ENCODE results near the gene KNDC1.

The KNDC1 gene

GRCh38 chr10:133185421-133185820 lies 25.4 kb downstream of the KNDC1 start:
- Histone ChIP-seq H2AFZ (ENCODE audit: low read depth, low read length) (no peak overlapping the region), H3K36me3 (ENCODE audit: insufficient read depth, low read length) (no peaks in the 10 kb centered on the region), H3K4me1 (ENCODE audit: insufficient read depth, low read length) (no peaks in the 10 kb centered on the region), H3K9me3 (ENCODE audit: low read length) (no peaks in the 10 kb centered on the region), H3K4me3 (ENCODE audit: low read length) (no peak overlapping the region), H3K27me3 (ENCODE audit: insufficient read depth, low read length) (no peaks in the 10 kb centered on the region)

DNA sequence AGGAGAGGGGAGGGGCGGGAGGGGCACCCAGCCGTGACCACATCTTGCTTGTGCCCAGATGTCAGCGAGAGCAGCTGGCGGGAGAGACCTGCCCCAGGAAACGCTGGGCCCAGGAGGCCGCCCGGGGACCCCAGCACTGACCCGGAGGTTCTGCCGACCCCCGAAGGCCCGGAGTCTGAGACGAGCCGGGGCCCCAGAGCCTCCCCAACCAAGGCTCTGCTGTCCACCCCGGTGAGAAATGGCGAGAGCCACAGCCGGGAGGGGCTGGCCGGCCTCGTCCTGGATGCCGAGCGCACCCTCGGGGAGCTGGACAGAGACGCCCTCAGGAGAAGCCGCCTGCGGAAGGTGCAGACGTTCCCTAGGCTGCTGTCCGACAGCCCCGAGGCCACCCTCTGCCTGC lies 25.9 kb downstream of the KNDC1 start:
- no peak overlapping the region for H2AFZ ChIP-seq (ENCODE audit: low read depth, low read length)
- H3K9me3 ChIP-seq (ENCODE audit: low read length): peaks cover 3% of the 10 kb centered on the region
- no peaks in the 10 kb centered on the region for H3K4me1 ChIP-seq (ENCODE audit: insufficient read depth, low read length)
- no peaks in the 10 kb centered on the region for H3K36me3 ChIP-seq (ENCODE audit: insufficient read depth, low read length)
- H3K4me3 ChIP-seq (ENCODE audit: low read length): no peak overlapping the region
- no peaks in the 10 kb centered on the region for H3K27me3 ChIP-seq (ENCODE audit: insufficient read depth, low read length)

GRCh38 chr10:133186416-133187090 lies 26.5 kb downstream of the KNDC1 start:
- no peaks in the 10 kb centered on the region for H3K36me3 ChIP-seq (ENCODE audit: insufficient read depth, low read length)
- no peak overlapping the region for H3K4me3 ChIP-seq (ENCODE audit: low read length)
- no peak overlapping the region for H2AFZ ChIP-seq (ENCODE audit: low read depth, low read length)
- H3K27me3 ChIP-seq (ENCODE audit: insufficient read depth, low read length): no peaks in the 10 kb centered on the region
- H3K9me3 ChIP-seq (ENCODE audit: low read length): peaks cover 3% of the 10 kb centered on the region
- no peaks in the 10 kb centered on the region for H3K4me1 ChIP-seq (ENCODE audit: insufficient read depth, low read length)

DNA sequence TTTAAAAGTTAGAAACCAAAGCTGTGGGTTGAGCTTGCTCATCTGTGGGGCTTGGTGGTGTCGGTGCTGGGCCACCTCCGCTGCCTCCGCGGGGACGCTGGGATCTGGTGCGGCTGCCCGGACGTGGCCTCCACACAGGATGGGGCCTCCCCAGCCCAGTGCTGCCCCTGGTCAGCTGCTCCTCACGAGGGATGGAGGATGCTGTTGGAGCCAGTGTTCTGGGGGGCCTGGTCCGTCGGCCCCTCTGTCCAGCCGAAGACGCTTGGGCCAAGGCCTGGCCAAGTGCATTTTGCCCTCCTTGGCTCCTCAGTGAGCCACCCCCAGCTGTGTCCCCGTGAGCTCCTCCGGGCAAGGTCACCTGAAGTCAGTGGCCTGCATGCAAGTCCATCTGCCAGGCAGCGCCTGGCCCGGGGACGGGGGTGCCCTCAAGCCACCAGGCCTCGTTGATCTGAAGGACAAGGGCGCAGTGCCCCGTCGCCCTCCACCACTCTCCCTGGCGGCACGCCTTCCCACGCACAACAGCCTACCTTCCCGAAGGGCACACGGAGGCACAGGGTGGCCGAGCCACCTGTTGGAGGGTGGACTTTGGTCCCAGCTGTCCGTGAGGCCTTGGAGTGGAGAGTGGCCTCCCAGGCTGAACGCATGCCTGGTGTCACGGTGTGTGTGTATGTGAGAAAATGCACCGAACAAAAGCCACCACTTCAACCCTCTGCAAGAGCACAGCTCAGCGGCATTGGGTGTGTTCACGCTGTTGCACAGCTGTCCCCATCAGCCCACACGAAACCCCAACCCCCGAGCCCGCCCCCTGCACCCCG lies 27.3 kb downstream of the KNDC1 start:
- Histone ChIP-seq H3K9me3 (ENCODE audit: low read length) (peaks cover 3% of the 10 kb centered on the region), H3K27me3 (ENCODE audit: insufficient read depth, low read length) (no peaks in the 10 kb centered on the region), H3K36me3 (ENCODE audit: insufficient read depth, low read length) (no peaks in the 10 kb centered on the region), H2AFZ (ENCODE audit: low read depth, low read length) (no peak overlapping the region), H3K4me3 (ENCODE audit: low read length) (no peak overlapping the region), H3K4me1 (ENCODE audit: insufficient read depth, low read length) (no peaks in the 10 kb centered on the region)

GRCh38 chr10:133187906-133188681 lies 28.1 kb downstream of the KNDC1 start:
- Histone ChIP-seq H2AFZ (ENCODE audit: low read depth, low read length) (no peak overlapping the region), H3K27me3 (ENCODE audit: insufficient read depth, low read length) (no peaks in the 10 kb centered on the region), H3K4me3 (ENCODE audit: low read length) (no peak overlapping the region), H3K4me1 (ENCODE audit: insufficient read depth, low read length) (no peaks in the 10 kb centered on the region), H3K36me3 (ENCODE audit: insufficient read depth, low read length) (no peaks in the 10 kb centered on the region), H3K9me3 (ENCODE audit: low read length) (peaks cover 3% of the 10 kb centered on the region)

DNA sequence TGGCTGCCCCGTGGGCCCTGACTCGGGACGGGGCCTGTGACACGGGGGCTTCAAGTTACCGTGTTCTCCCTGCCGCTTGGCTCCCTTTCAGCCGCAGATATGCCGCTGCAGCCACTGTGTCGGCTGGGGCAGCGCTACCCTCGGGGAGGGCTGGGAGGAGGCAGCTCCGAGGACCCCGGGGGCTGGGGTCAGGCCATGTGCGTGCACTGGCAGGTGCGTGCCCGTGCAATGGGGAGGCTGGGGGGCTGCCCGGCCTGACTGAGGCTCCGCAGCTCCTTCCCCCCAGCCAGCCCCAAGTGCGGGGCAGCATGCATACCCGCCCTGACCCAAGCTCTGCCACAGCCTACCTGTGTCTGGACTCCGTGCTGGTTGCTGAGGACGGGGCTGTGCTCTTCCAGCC lies 29.2 kb downstream of the KNDC1 start:
- no peaks in the 10 kb centered on the region for H3K27me3 ChIP-seq (ENCODE audit: insufficient read depth, low read length)
- H2AFZ ChIP-seq (ENCODE audit: low read depth, low read length): no peak overlapping the region
- no peak overlapping the region for H3K4me3 ChIP-seq (ENCODE audit: low read length)
- H3K36me3 ChIP-seq (ENCODE audit: insufficient read depth, low read length): no peaks in the 10 kb centered on the region
- H3K9me3 ChIP-seq (ENCODE audit: low read length): peaks cover 3% of the 10 kb centered on the region
- no peaks in the 10 kb centered on the region for H3K4me1 ChIP-seq (ENCODE audit: insufficient read depth, low read length)

GRCh38 chr10:133189726-133190125 lies 29.7 kb downstream of the KNDC1 start:
- H3K4me1 ChIP-seq (ENCODE audit: insufficient read depth, low read length): no peaks in the 10 kb centered on the region
- H2AFZ ChIP-seq (ENCODE audit: low read depth, low read length): no peak overlapping the region
- H3K27me3 ChIP-seq (ENCODE audit: insufficient read depth, low read length): no peaks in the 10 kb centered on the region
- peaks cover 3% of the 10 kb centered on the region for H3K9me3 ChIP-seq (ENCODE audit: low read length)
- no peaks in the 10 kb centered on the region for H3K36me3 ChIP-seq (ENCODE audit: insufficient read depth, low read length)
- no peak overlapping the region for H3K4me3 ChIP-seq (ENCODE audit: low read length)

DNA sequence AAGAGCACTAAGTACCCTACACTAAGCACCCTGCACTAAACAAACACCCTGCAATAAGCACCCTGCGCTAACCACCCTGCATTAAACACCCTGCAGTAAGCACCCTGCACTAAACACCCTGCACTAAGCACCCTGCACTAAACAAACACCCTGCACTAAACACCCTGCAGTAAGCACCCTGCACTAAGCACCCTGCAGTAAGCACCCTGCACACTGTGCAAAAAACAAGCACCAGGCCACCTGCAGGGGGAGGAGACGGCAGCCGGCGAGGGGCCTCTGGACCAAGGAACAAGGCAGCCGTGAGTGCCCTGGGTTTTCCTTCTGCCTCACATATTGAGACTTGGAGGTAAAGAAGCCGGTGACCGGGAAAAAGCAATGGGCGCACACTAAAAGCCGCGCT lies 30.2 kb downstream of the KNDC1 start:
- Histone ChIP-seq H2AFZ (ENCODE audit: low read depth, low read length) (no peak overlapping the region), H3K36me3 (ENCODE audit: insufficient read depth, low read length) (no peaks in the 10 kb centered on the region), H3K9me3 (ENCODE audit: low read length) (peaks cover 3% of the 10 kb centered on the region), H3K4me1 (ENCODE audit: insufficient read depth, low read length) (no peaks in the 10 kb centered on the region), H3K27me3 (ENCODE audit: insufficient read depth, low read length) (no peaks in the 10 kb centered on the region), H3K4me3 (ENCODE audit: low read length) (no peak overlapping the region)

DNA sequence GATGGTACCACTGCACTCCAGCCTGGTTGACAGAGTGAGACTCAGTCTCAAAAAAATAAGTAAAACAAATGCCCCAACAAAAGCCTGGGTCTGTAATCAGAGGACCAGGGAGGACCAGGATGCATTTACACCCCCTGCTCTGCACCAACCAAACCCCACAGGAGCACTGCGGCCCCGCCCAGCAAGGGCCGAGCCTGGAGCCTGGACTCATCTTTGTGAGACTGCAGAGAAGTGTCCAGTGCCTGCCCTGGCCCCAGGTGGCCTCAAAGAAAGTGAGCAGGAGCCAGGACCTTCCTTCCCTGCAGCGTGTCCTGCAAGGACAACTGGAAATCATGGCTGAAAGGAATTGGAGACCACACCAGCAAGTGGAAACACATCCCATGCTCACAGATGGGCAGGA lies 31.6 kb downstream of the KNDC1 start:
- Histone ChIP-seq H3K27me3 (ENCODE audit: insufficient read depth, low read length) (no peaks in the 10 kb centered on the region), H3K4me1 (ENCODE audit: insufficient read depth, low read length) (no peaks in the 10 kb centered on the region), H3K36me3 (ENCODE audit: insufficient read depth, low read length) (no peaks in the 10 kb centered on the region), H2AFZ (ENCODE audit: low read depth, low read length) (no peak overlapping the region), H3K4me3 (ENCODE audit: low read length) (no peak overlapping the region), H3K9me3 (ENCODE audit: low read length) (peaks cover 3% of the 10 kb centered on the region)

DNA sequence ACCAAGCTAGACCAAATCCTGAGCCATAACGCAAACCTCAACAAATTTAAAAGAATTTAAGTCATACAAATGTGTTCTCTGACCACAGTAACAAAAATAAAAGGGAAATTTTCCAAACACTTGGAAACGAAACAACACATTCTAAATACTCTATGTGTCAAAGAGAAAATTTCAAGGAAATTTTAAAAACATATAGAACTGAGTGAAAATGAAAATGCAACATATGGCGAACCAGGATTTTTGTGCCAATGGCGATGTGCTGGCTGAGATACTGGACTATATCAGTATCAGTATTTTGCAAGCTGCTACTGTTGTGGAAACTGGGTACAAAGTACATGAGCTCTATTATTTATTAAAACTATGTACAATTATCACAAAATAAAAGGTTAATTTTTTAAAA lies 34.1 kb downstream of the KNDC1 start:
- peaks cover 3% of the 10 kb centered on the region for H3K9me3 ChIP-seq (ENCODE audit: low read length)
- no peaks in the 10 kb centered on the region for H3K27me3 ChIP-seq (ENCODE audit: insufficient read depth, low read length)
- H3K4me1 ChIP-seq (ENCODE audit: insufficient read depth, low read length): no peaks in the 10 kb centered on the region
- H3K36me3 ChIP-seq (ENCODE audit: insufficient read depth, low read length): no peaks in the 10 kb centered on the region
- no peak overlapping the region for H2AFZ ChIP-seq (ENCODE audit: low read depth, low read length)
- no peak overlapping the region for H3K4me3 ChIP-seq (ENCODE audit: low read length)

GRCh38 chr10:133195096-133195495 lies 35.1 kb downstream of the KNDC1 start:
- H3K9me3 ChIP-seq (ENCODE audit: low read length): peaks cover 3% of the 10 kb centered on the region
- H3K27me3 ChIP-seq (ENCODE audit: insufficient read depth, low read length): no peaks in the 10 kb centered on the region
- no peaks in the 10 kb centered on the region for H3K36me3 ChIP-seq (ENCODE audit: insufficient read depth, low read length)
- H3K4me3 ChIP-seq (ENCODE audit: low read length): no peak overlapping the region
- H2AFZ ChIP-seq (ENCODE audit: low read depth, low read length): no peak overlapping the region
- peaks cover 1% of the 10 kb centered on the region for H3K4me1 ChIP-seq (ENCODE audit: insufficient read depth, low read length)

DNA sequence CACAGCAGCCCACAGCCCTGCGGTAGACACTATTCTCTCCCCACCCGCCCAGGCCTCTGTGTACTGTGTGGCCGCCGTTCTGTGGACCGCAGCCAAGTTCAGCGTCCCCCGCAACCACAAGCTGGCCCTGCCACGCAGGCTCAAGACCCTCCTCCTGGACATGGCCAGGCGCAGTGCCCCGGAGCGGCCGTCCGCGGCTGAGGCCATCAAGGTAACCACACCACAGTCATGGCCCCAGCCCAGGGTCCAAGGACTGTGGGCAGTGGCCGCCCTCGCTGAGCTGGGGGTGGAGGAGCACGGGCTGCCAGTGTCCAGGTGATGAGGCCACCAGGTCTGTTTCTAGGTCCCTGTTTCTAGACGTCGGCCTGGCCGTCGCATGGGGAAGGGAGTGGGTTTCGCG lies 35.6 kb downstream of the KNDC1 start:
- no peak overlapping the region for H3K4me3 ChIP-seq (ENCODE audit: low read length)
- H3K27me3 ChIP-seq (ENCODE audit: insufficient read depth, low read length): no peaks in the 10 kb centered on the region
- no peaks in the 10 kb centered on the region for H3K36me3 ChIP-seq (ENCODE audit: insufficient read depth, low read length)
- peaks cover 1% of the 10 kb centered on the region for H3K9me3 ChIP-seq (ENCODE audit: low read length)
- H2AFZ ChIP-seq (ENCODE audit: low read depth, low read length): no peak overlapping the region
- H3K4me1 ChIP-seq (ENCODE audit: insufficient read depth, low read length): peaks cover 3% of the 10 kb centered on the region

DNA sequence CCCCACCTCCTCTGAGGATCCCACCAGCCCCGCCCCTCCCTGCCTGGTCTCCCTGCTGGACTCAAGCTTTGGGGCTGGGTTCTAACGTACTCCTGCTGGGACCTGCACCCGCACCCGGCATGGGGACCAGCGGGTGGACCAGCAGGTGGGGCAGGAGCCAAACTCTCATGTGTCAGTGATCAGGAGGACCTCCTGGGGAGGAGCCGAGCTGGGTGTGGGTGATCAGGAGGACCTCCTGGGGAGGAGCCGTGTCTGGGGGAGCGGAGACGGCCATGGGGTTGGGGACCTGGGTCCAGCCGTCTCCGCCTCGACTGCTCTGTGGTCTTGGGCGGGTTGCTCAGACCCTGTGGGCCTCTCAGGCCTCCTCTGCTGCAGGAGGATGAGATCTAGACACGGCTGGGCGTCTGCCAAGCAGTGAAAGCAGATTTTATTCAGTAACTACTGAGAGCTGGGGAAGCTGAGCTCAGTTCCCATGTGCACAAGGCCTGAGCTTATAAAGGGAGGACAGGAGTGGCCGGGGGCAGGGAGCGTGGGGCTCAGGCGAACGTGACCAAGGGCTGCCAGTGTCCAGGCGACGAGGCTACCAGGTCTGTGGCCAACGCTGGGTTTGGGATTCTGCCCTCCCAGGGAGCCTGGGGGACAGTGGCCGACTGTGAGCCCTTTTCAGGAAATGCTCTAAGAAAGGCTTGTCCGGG lies 36.3 kb downstream of the KNDC1 start:
- Histone ChIP-seq H3K27me3 (ENCODE audit: insufficient read depth, low read length) (no peaks in the 10 kb centered on the region), H3K9me3 (ENCODE audit: low read length) (no peaks in the 10 kb centered on the region), H3K36me3 (ENCODE audit: insufficient read depth, low read length) (no peaks in the 10 kb centered on the region), H3K4me3 (ENCODE audit: low read length) (no peak overlapping the region), H3K4me1 (ENCODE audit: insufficient read depth, low read length) (peaks cover 3% of the 10 kb centered on the region), H2AFZ (ENCODE audit: low read depth, low read length) (no peak overlapping the region)
